ENCODE data around the gene BNC2. TPM values are rescaled to one million over a fixed set of nuclear protein-coding genes. Genes with fewer than 3 reads are reported as not detected.

Gene BNC2
- total RNA-seq, 1 donor from 2014 or later: 38.0 TPM

GRCh38 chr9:16499892-16500291 lies 370.6 kb downstream of the BNC2 start:
- peaks cover 1% of the 10 kb centered on the region for H3K9me3 Mint-ChIP-seq (ENCODE audit: unreplicated experiment)
- H3K27me3 ChIP-seq (ENCODE audit: insufficient read depth, low read length): no peaks in the 10 kb centered on the region
- H3K27ac Mint-ChIP-seq (ENCODE audit: unreplicated experiment): no peak overlapping the region

DNA sequence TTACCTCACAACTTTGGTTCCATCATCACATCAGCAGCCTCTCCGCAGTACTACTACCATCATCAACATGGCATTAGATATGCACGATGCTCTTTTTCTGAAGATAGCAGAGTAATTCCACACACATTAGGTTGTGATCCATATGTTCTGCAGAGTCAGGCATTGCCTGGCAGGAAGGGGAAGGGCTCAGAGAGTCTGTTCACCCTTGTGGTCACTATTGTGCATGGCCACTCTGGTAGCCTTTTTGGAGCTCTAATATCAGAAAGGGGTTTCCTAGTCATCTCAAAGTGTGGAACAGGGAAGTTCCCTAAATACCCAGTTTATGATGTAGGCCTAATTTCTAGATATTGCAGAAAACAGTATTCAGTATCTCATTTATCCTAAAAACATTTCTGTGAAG lies 373.6 kb downstream of the BNC2 start:
- Histone ChIP-seq H3K9me3 (ENCODE audit: insufficient read depth, low read depth, low read length) (no peaks in the 10 kb centered on the region), H3K27ac (ENCODE audit: low read depth, low read length) (no peak overlapping the region), H3K79me2 (ENCODE audit: insufficient read depth, low read length) (peaks cover 5% of the 10 kb centered on the region), H3K27me3 (ENCODE audit: insufficient read depth, low read length) (no peaks in the 10 kb centered on the region), H2AFZ (ENCODE audit: low read depth, low read length) (no peak overlapping the region), H3K4me1 (ENCODE audit: insufficient read depth, low read length) (peaks cover 21% of the 10 kb centered on the region), H3K4me2 (ENCODE audit: low read length) (no peak overlapping the region), H4K20me1 (ENCODE audit: insufficient read depth, low read length) (no peaks in the 10 kb centered on the region), H3K4me3 (ENCODE audit: insufficient read depth, low read depth, low read length) (no peak overlapping the region), H3K36me3 (ENCODE audit: insufficient read depth, low read length) (no peaks in the 10 kb centered on the region), H3K9ac (ENCODE audit: low read length) (no peak overlapping the region)
- FAIRE-seq: peak; percentile 50
- DNase-seq (ENCODE audit: low read depth): no peak
- peaks cover 18% of the 10 kb centered on the region for H3K4me1 Mint-ChIP-seq (ENCODE audit: low read depth, unreplicated experiment)
- peaks cover 9% of the 10 kb centered on the region for H3K36me3 Mint-ChIP-seq (ENCODE audit: low read depth, unreplicated experiment)
- TF ChIP-seq EZH2 (IDR thresholded peaks at IDR 0.05; ENCODE audit: insufficient read depth, low read length): no peak
- TF ChIP-seq, protein P1, sequence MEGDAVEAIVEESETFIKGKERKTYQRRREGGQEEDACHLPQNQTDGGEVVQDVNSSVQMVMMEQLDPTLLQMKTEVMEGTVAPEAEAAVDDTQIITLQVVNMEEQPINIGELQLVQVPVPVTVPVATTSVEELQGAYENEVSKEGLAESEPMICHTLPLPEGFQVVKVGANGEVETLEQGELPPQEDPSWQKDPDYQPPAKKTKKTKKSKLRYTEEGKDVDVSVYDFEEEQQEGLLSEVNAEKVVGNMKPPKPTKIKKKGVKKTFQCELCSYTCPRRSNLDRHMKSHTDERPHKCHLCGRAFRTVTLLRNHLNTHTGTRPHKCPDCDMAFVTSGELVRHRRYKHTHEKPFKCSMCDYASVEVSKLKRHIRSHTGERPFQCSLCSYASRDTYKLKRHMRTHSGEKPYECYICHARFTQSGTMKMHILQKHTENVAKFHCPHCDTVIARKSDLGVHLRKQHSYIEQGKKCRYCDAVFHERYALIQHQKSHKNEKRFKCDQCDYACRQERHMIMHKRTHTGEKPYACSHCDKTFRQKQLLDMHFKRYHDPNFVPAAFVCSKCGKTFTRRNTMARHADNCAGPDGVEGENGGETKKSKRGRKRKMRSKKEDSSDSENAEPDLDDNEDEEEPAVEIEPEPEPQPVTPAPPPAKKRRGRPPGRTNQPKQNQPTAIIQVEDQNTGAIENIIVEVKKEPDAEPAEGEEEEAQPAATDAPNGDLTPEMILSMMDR (IDR thresholded peaks at IDR 0.05; ENCODE audit: insufficient read depth, low read depth, low read length): no peak
- H3K27ac Mint-ChIP-seq (ENCODE audit: unreplicated experiment): no peak overlapping the region
- H3K27me3 Mint-ChIP-seq (ENCODE audit: low read depth, unreplicated experiment): no peaks in the 10 kb centered on the region
- H3K9me3 Mint-ChIP-seq (ENCODE audit: unreplicated experiment): no peaks in the 10 kb centered on the region
- H3K4me3 Mint-ChIP-seq (ENCODE audit: unreplicated experiment): no peak overlapping the region

More at GRCh38 chr9:16499892-16500291, 370.6 kb downstream of the BNC2 start:
- no peak overlapping the region for H3K9ac ChIP-seq (ENCODE audit: low read length)
- no peak overlapping the region for H3K4me2 ChIP-seq (ENCODE audit: low read length)
- Mint-ChIP-seq H3K4me3 (ENCODE audit: unreplicated experiment) (no peak overlapping the region), H3K27me3 (ENCODE audit: low read depth, unreplicated experiment) (no peaks in the 10 kb centered on the region), H3K4me1 (ENCODE audit: low read depth, unreplicated experiment) (peaks cover 22% of the 10 kb centered on the region), H3K36me3 (ENCODE audit: low read depth, unreplicated experiment) (peaks cover 5% of the 10 kb centered on the region)
- H4K20me1 ChIP-seq (ENCODE audit: insufficient read depth, low read length): no peaks in the 10 kb centered on the region
- peaks cover 28% of the 10 kb centered on the region for H3K4me1 ChIP-seq (ENCODE audit: insufficient read depth, low read length)
- peak overlapping the region; percentile 25 for H3K27ac ChIP-seq (ENCODE audit: low read depth, low read length)
- H3K4me3 ChIP-seq (ENCODE audit: insufficient read depth, low read depth, low read length): no peak overlapping the region
- peaks cover 15% of the 10 kb centered on the region for H3K79me2 ChIP-seq (ENCODE audit: insufficient read depth, low read length)
- no peak for DNase-seq (ENCODE audit: low read depth)
- H3K9me3 ChIP-seq (ENCODE audit: insufficient read depth, low read depth, low read length): no peaks in the 10 kb centered on the region
- TF ChIP-seq EZH2 (IDR thresholded peaks at IDR 0.05; ENCODE audit: insufficient read depth, low read length): no peak
- TF ChIP-seq, protein P1 (IDR thresholded peaks at IDR 0.05; ENCODE audit: insufficient read depth, low read depth, low read length): no peak
- no peak for FAIRE-seq
- no peak overlapping the region for H2AFZ ChIP-seq (ENCODE audit: low read depth, low read length)
- no peaks in the 10 kb centered on the region for H3K36me3 ChIP-seq (ENCODE audit: insufficient read depth, low read length)

GRCh38 chr9:16487915-16488314 lies 382.6 kb downstream of the BNC2 start:
- Histone ChIP-seq H3K4me2 (ENCODE audit: low read length) (no peak overlapping the region), H3K9me3 (ENCODE audit: insufficient read depth, low read depth, low read length) (no peaks in the 10 kb centered on the region), H3K36me3 (ENCODE audit: insufficient read depth, low read length) (no peaks in the 10 kb centered on the region), H3K4me1 (ENCODE audit: insufficient read depth, low read length) (no peaks in the 10 kb centered on the region), H3K27me3 (ENCODE audit: insufficient read depth, low read length) (no peaks in the 10 kb centered on the region), H3K9ac (ENCODE audit: low read length) (no peak overlapping the region), H4K20me1 (ENCODE audit: insufficient read depth, low read length) (peaks cover 3% of the 10 kb centered on the region), H3K27ac (ENCODE audit: low read depth, low read length) (no peak overlapping the region), H3K79me2 (ENCODE audit: insufficient read depth, low read length) (no peaks in the 10 kb centered on the region), H2AFZ (ENCODE audit: low read depth, low read length) (no peak overlapping the region), H3K4me3 (ENCODE audit: insufficient read depth, low read depth, low read length) (no peak overlapping the region)
- FAIRE-seq (no peak), DNase-seq (ENCODE audit: low read depth) (no peak)
- no peak for TF ChIP-seq EZH2 (IDR thresholded peaks at IDR 0.05; ENCODE audit: insufficient read depth, low read length)
- TF ChIP-seq, protein P1 (IDR thresholded peaks at IDR 0.05; ENCODE audit: insufficient read depth, low read depth, low read length): no peak
- Mint-ChIP-seq H3K27me3 (ENCODE audit: low read depth, unreplicated experiment) (no peaks in the 10 kb centered on the region), H3K9me3 (ENCODE audit: unreplicated experiment) (no peaks in the 10 kb centered on the region), H3K4me3 (ENCODE audit: unreplicated experiment) (no peak overlapping the region), H3K36me3 (ENCODE audit: low read depth, unreplicated experiment) (peaks cover 5% of the 10 kb centered on the region), H3K4me1 (ENCODE audit: low read depth, unreplicated experiment) (peaks cover 16% of the 10 kb centered on the region), H3K27ac (ENCODE audit: unreplicated experiment) (no peak overlapping the region)

All from astrocyte (in vitro differentiated cells and primary cell).